ENCODE results near the gene PRM3. TPM values are rescaled to one million over a fixed set of nuclear protein-coding genes. Genes with fewer than 3 reads are reported as not detected.

The PRM3 gene
- not detected in 2 replicates for total RNA-seq (2014; rRNA removed; shearing (Covaris generic))

GRCh38 chr16:11272921-11273720 is at the start of gene PRM3:
TSS of gene PRM3 (minus strand) at chr16:11273629. CDS start at chr16:11273595, 34 bp downstream.
- DNase-seq (ENCODE audit: low read depth) = no peak

- no peak for DNase-seq (ENCODE audit: low read depth)
Observed at GRCh38 chr16:11322823-11323222, 49.4 kb upstream of the PRM3 start.

GRCh38 chr16:11321662-11322061 is 48.2 kb upstream of the PRM3 start:
- no peak for DNase-seq (ENCODE audit: low read depth)

GRCh38 chr16:11320170-11320569 is 46.7 kb upstream of the PRM3 start:
- no peak for DNase-seq (ENCODE audit: low read depth)

- DNase-seq (ENCODE audit: low read depth) = no peak
Observed at GRCh38 chr16:11319529-11320146, 46.2 kb upstream of the PRM3 start.

GRCh38 chr16:11318817-11319216 is 45.4 kb upstream of the PRM3 start:
- DNase-seq (ENCODE audit: low read depth) = no peak

GRCh38 chr16:11316331-11317015 is 43.0 kb upstream of the PRM3 start:
- DNase-seq (ENCODE audit: low read depth) = peak; percentile 29

GRCh38 chr16:11315510-11315909 is 42.1 kb upstream of the PRM3 start:
- DNase-seq (ENCODE audit: low read depth) = peak; percentile 89

GRCh38 chr16:11314309-11314894 is 41.0 kb upstream of the PRM3 start:
- no peak for DNase-seq (ENCODE audit: low read depth)

- no peak for DNase-seq (ENCODE audit: low read depth)
Observed at GRCh38 chr16:11313493-11314308, 40.3 kb upstream of the PRM3 start.

GRCh38 chr16:11312718-11313492 is 39.5 kb upstream of the PRM3 start:
- DNase-seq (ENCODE audit: low read depth) = peak; percentile 66

- DNase-seq (ENCODE audit: low read depth) = no peak
Observed at GRCh38 chr16:11310997-11311561, 37.6 kb upstream of the PRM3 start.

- no peak for DNase-seq (ENCODE audit: low read depth)
Observed at GRCh38 chr16:11310634-11310977, 37.2 kb upstream of the PRM3 start.

- DNase-seq (ENCODE audit: low read depth) = no peak
Observed at GRCh38 chr16:11309895-11310633, 36.6 kb upstream of the PRM3 start.

- DNase-seq (ENCODE audit: low read depth) = no peak
Observed at GRCh38 chr16:11308493-11309283, 35.3 kb upstream of the PRM3 start.

- DNase-seq (ENCODE audit: low read depth) = no peak
Observed at GRCh38 chr16:11307639-11308492, 34.4 kb upstream of the PRM3 start.

- no peak for DNase-seq (ENCODE audit: low read depth)
Observed at GRCh38 chr16:11306997-11307638, 33.7 kb upstream of the PRM3 start.
